ENCODE results near the gene STX19. TPM values are rescaled to one million over a fixed set of nuclear protein-coding genes. Genes with fewer than 3 reads are reported as not detected.

Gene STX19, protein sequence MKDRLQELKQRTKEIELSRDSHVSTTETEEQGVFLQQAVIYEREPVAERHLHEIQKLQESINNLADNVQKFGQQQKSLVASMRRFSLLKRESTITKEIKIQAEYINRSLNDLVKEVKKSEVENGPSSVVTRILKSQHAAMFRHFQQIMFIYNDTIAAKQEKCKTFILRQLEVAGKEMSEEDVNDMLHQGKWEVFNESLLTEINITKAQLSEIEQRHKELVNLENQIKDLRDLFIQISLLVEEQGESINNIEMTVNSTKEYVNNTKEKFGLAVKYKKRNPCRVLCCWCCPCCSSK
- total RNA-seq: 0.09 TPM in 1 of 2 replicates, not detected in the other

DNA sequence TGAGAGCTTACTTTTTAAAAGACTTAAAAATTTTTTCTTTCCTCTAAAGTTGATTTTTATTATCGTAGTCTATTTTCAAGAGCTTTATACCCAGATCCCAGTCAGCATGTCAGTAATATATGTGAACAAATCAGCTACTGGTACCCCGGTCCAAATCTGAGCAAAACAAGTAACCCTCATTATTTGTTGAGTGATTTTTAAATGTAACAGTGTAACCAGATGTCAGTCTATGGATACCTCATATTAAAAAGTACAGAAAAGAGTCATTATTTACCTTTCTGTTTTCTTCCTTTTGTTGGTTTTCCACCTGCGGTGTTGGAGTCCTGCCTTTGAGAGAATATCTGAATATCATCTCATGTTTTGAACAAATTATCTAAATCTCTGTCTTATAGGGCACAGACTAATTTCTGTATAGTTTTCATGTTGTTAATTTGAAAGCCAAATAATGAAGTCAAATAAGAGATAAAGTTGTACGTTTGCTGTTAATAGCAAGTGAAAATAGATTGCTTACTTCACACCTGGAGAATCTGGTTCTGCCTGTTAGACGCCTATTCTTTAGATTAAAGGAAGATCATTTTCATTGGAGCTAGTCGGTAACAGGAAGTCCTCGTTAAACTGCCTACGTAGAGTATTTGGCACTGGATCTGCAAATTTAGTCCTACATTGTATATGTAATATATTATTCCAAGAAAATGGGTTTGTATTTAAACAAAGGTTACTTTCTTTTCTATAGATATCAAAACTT, at the start of gene STX19:
Gene STX19 (minus strand): TSS at position 505 of the 745 bp plus-strand sequence. CDS start 13,328 bp downstream, outside the sequence.

DNA sequence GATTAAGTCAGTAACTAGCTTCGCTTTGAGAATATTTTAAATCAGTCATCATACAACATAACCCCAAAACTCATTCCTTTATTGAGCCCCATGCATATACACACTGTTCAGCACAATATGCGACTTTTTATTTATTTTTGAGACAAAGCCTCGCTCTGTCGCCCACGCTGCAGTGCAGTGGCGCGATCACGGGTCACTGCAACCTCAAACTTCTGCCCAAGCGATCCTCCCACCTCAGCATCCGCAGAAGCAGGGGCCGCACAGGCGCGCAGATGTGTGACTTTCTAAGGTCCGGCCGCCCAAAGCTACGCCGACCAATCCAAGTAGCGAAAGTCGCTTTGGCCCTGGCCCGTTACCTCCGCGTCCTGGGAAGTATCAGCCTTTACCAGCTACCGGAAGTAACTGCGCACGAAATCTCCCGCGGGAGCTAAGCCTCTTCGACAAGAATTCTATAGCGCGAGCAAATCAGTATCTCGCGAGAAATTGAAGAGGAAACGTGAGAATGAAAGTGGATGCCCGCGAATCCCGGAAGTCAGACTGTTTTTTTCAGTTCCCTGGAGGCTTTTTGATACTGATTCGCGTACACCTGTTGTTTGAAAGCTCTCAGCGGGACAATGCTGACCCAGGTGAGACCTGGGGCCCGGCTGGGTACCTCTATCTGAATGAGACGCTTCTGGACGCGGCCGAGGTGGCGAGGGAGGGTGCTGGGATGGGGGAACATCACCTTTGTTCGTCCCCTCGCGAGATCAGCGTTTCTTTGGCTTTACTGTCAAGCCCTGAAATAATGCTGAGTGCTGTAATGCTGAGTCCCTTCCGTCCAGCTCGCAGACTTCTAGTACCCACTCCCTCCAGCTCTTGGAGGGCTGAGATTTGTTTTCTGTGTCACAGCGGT, 34.4 kb upstream of the STX19 start, which contains the start of the genes DHFR2 and NSUN3:
Gene DHFR2 (minus strand): TSS at position 404 of the 892 bp plus-strand sequence. CDS start 1,405 bp downstream, outside the sequence.
Gene NSUN3 (plus strand): TSS at position 549 of the 892 bp plus-strand sequence. CDS start 66 bp downstream, at position 615.

DNA sequence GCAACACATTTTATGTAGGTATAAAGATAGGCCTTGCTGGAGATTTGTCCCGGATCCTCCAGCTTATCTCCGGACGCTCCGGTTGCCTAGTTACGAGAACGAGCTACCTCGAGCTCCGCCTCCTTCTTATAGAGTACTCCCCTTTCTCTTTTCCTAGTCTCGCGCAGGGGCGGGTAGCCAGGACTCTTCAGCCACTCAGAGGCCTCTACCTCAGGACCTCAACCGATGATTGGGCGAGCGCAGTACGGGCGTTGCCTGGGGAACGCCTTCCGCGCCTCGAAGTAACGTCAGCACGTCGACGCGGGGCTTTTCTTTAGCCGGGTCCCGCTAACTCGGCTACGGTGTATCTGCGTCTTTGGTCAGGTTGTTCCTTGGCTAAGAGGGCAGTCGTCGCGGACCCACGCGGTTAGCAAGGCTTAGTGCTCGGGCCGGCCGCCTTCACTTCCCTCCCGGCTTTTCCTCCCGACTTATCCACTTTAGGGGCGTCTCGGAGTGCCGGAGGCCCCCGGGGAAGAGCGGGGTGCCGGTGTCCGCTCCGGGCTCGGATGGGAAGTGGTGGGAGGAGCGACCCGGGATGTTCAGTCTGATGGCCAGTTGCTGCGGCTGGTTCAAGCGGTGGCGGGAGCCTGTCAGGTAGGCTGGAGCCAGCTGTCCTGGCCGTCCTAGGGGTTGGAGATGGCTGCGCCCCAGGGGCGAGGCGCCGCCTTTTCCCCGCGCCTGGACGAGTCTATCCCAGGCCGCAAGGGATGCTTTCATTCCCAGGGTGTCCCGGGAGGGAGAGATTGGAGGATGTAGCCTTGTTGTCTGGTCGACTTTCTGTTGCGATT, 48.3 kb downstream of the STX19 start, which contains the start of gene ARL13B:
Gene ARL13B (plus strand): TSS at position 306 of the 827 bp plus-strand sequence. CDS start 269 bp downstream, at position 575.

DNA sequence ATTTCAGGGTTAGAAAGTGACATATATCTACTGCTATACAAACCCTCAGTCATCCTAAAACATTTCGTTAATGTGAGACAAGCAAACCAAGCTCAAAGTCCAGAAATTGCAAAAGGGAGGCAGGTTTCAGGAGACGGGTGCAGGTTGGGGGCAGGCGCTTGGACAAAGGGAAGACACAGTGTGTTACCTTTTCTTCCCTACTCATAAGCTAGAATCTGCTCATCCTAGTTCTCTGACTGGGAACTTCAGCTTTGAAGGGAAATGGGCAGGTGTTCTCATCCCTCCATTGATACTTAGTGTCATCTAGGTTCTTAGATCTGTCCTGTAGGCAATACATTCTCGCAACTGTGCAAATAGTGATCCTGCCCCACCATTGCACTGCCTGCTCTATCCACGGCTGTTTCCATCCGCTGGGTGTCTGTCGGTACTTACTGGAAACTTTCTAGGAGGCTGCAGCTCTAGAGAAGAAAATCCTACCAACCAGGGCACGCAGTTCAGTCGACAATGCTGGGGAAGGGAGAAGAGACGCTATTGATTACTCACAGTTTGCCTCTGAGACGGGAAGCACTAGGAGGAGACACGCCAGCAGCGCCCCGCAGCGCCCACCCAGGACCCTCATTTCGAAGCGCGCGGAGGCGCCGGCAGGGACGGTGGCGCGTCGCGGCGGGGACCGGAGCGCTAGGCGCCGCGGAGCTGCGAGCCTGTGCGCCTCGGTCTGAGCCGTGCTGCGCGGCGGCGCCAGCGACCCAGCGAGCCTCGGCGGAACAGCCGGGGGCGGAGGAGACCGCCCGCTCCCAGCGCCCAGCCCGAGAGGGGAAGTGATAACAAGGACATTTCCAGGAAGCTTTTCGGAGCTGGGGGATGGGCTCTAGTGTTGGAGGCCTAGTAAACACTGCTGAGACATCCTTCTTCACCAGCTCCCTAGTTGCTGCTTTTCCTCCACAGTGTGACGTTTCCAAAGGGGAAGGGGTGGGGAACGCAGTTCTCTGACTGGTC, 55.0 kb downstream of the STX19 start, which contains the start of gene PROS1:
Gene PROS1 (minus strand): TSS at position 766 of the 996 bp plus-strand sequence. CDS start 147 bp downstream, at position 619.

Other genes starting within 250 kb of the STX19 start
- gene PROS1, start 54.7 kb downstream of the STX19 start, total RNA-seq: 4.3 and 11.6 TPM in 2 replicates
- gene ARL13B, start 48.4 kb downstream of the STX19 start, total RNA-seq: 6.7 and 8.9 TPM in 2 replicates
- 2.2 and 3.7 TPM in 2 replicates for gene DHFR2, start 34.3 kb upstream of the STX19 start, total RNA-seq
- 13.2 and 14.0 TPM in 2 replicates for gene NSUN3, start 34.5 kb upstream of the STX19 start, total RNA-seq